ENCODE data around the gene EEF1AKMT3.
A peak's percentile ranks its signal among the peaks of the same experiment; 100 is the strongest.

The EEF1AKMT3 gene

GRCh38 chr12:57741413-57741789, 31.0 kb upstream of the EEF1AKMT3 start:
- DNase-seq (ENCODE audit: low spot score): no peak
- no peak for TF ChIP-seq CTCF (IDR thresholded peaks at IDR 0.05; ENCODE audit: extremely low read depth, missing control alignments)

GRCh38 chr12:57741844-57742738, 30.3 kb upstream of the EEF1AKMT3 start:
- peak; percentile 84 for DNase-seq (ENCODE audit: low spot score)

GRCh38 chr12:57743769-57744168, 28.6 kb upstream of the EEF1AKMT3 start:
- TF ChIP-seq CTCF (IDR thresholded peaks at IDR 0.05; ENCODE audit: extremely low read depth, missing control alignments): no peak
- no peak for DNase-seq (ENCODE audit: low spot score)

More at GRCh38 chr12:57741844-57742738, 30.3 kb upstream of the EEF1AKMT3 start:
- TF ChIP-seq CTCF (IDR thresholded peaks at IDR 0.05; ENCODE audit: extremely low read depth, missing control alignments): peak; percentile 30

GRCh38 chr12:57744194-57744776, 28.1 kb upstream of the EEF1AKMT3 start:
- peak; percentile 80 for DNase-seq (ENCODE audit: low spot score)

GRCh38 chr12:57744777-57745484, 27.5 kb upstream of the EEF1AKMT3 start, which contains the start of gene TSPAN31:
TSPAN31 (plus strand) TSS chr12:57745039; CDS start chr12:57745155, 116 bp downstream.
- peak; percentile 93 for DNase-seq (ENCODE audit: low spot score)
- TF ChIP-seq CTCF (IDR thresholded peaks at IDR 0.05; ENCODE audit: extremely low read depth, missing control alignments): no peak

More at GRCh38 chr12:57744194-57744776, 28.1 kb upstream of the EEF1AKMT3 start:
- no peak for TF ChIP-seq CTCF (IDR thresholded peaks at IDR 0.05; ENCODE audit: extremely low read depth, missing control alignments)

- DNase-seq (ENCODE audit: low spot score): no peak
- TF ChIP-seq CTCF (IDR thresholded peaks at IDR 0.05; ENCODE audit: extremely low read depth, missing control alignments): no peak
These were observed 26.9 kb upstream of the EEF1AKMT3 start for GRCh38 chr12:57745485-57745881.
